ENCODE data around the gene ZNF76. TPM values are rescaled to one million over a fixed set of nuclear protein-coding genes. Genes with fewer than 3 reads are reported as not detected.

Gene ZNF76
- total and polyA plus RNA-seq, 4 donors = 10.6 to 18.4 (median 12.4) TPM

DNA sequence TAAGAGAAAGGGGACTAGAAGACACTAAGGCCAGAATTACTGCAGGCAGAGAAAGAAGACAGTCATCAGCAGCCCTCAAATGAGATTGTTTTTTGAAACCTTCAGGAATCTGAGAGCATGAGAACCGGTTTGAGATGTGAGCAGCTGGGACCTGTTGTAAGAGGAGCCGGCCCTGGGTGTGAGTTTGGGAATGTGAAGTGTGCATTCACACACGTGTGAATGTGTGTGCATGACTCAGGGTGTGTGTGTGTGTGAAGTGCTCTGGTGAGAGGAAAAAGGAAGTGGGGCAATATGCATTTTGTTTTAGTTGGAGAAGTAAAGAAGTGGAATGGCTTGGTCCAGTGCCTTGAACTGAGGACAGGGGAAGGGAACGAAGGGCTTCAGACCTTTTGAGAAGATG, 41.5 kb upstream of the ZNF76 start:
- Histone ChIP-seq H3K27me3 (ENCODE audit: control insufficient read depth in 4 of 4, insufficient read depth in 4 of 4, low read length in 3 of 4) (peaks cover 0 to 4% (median 0%) of the 10 kb centered on the region in 4 donors), H3K9ac (ENCODE audit: low read depth in 1 of 2, low read length in 2 of 2) (no peak overlapping the region), H3K27ac (ENCODE audit: low read depth in 1 of 2, low read length in 2 of 2) (no peak overlapping the region), H3K4me3 (ENCODE audit: low read depth in 1 of 3, low read length in 3 of 3) (no peak overlapping the region), H3K9me3 (ENCODE audit: control insufficient read depth in 4 of 4, low read length in 3 of 4) (no peaks in the 10 kb centered on the region), H3K36me3 (ENCODE audit: control insufficient read depth in 4 of 4, insufficient read depth in 3 of 4, low read depth in 1 of 4, low read length in 3 of 4) (no peaks in the 10 kb centered on the region), H3K4me1 (ENCODE audit: control insufficient read depth in 4 of 4, insufficient read depth in 4 of 4, low read length in 3 of 4) (peaks cover 9 to 16% (median 12%) of the 10 kb centered on the region in 4 donors)
- TF ChIP-seq HNF4G (IDR thresholded peaks at IDR 0.05) = no peak
- TF ChIP-seq GABPA (IDR thresholded peaks at IDR 0.05 in 1 of 2, conservative IDR thresholded peaks at IDR 0.05 in 1 of 2) = no peak
- TF ChIP-seq, protein P1, sequence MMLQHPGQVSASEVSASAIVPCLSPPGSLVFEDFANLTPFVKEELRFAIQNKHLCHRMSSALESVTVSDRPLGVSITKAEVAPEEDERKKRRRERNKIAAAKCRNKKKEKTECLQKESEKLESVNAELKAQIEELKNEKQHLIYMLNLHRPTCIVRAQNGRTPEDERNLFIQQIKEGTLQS (IDR thresholded peaks at IDR 0.05) = no peak
- TF ChIP-seq, protein P2, sequence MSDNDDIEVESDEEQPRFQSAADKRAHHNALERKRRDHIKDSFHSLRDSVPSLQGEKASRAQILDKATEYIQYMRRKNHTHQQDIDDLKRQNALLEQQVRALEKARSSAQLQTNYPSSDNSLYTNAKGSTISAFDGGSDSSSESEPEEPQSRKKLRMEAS (IDR thresholded peaks at IDR 0.05) = no peak
- TF ChIP-seq TAF1 (conservative IDR thresholded peaks at IDR 0.05) = no peak
- no peak for TF ChIP-seq JUND (IDR thresholded peaks at IDR 0.05)
- TF ChIP-seq RXRA (IDR thresholded peaks at IDR 0.05) = no peak
- TF ChIP-seq HNF4A (conservative IDR thresholded peaks at IDR 0.05) = no peak
- TF ChIP-seq, protein P3, sequence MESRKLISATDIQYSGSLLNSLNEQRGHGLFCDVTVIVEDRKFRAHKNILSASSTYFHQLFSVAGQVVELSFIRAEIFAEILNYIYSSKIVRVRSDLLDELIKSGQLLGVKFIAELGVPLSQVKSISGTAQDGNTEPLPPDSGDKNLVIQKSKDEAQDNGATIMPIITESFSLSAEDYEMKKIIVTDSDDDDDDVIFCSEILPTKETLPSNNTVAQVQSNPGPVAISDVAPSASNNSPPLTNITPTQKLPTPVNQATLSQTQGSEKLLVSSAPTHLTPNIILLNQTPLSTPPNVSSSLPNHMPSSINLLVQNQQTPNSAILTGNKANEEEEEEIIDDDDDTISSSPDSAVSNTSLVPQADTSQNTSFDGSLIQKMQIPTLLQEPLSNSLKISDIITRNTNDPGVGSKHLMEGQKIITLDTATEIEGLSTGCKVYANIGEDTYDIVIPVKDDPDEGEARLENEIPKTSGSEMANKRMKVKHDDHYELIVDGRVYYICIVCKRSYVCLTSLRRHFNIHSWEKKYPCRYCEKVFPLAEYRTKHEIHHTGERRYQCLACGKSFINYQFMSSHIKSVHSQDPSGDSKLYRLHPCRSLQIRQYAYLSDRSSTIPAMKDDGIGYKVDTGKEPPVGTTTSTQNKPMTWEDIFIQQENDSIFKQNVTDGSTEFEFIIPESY (IDR thresholded peaks at IDR 0.05) = no peak
- TF ChIP-seq, protein P4, sequence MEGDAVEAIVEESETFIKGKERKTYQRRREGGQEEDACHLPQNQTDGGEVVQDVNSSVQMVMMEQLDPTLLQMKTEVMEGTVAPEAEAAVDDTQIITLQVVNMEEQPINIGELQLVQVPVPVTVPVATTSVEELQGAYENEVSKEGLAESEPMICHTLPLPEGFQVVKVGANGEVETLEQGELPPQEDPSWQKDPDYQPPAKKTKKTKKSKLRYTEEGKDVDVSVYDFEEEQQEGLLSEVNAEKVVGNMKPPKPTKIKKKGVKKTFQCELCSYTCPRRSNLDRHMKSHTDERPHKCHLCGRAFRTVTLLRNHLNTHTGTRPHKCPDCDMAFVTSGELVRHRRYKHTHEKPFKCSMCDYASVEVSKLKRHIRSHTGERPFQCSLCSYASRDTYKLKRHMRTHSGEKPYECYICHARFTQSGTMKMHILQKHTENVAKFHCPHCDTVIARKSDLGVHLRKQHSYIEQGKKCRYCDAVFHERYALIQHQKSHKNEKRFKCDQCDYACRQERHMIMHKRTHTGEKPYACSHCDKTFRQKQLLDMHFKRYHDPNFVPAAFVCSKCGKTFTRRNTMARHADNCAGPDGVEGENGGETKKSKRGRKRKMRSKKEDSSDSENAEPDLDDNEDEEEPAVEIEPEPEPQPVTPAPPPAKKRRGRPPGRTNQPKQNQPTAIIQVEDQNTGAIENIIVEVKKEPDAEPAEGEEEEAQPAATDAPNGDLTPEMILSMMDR (IDR thresholded peaks at IDR 0.05; ENCODE audit: low read depth, low read length, missing input control) = no peak
- no peak for TF ChIP-seq FOXA1 (IDR thresholded peaks at IDR 0.05)
- TF ChIP-seq YY1 (IDR thresholded peaks at IDR 0.05) = no peak
- TF ChIP-seq SP1 (IDR thresholded peaks at IDR 0.05) = no peak
- no peak for TF ChIP-seq NR2F2 (IDR thresholded peaks at IDR 0.05)
- no peak for DNase-seq (ENCODE audit: low spot score)
- WGBS = 68% methylated on average over 4 of the region's 4 CpGs

DNA sequence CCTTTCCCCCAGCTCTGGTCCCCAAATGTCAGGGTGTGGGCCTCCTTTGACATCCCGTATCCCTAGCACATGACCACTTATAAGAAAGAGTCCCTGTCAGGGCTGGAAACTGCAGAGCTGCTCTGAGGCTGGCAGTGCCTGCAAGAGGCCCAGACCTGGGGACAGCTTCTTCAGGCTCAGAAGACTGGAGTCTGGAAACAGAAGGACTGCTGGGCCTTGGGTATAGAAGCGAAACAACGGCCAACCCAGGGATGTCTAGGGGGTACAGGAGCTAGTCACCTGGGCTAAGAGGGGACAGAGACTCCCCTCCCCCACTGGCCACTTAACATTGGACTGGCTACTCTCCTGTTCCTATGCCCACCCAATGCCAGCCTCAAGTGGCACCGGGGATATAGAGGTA, 41.1 kb upstream of the ZNF76 start:
- Histone ChIP-seq H3K4me1 (ENCODE audit: control insufficient read depth in 4 of 4, insufficient read depth in 4 of 4, low read length in 3 of 4) (peaks cover 6 to 11% (median 8%) of the 10 kb centered on the region in 4 donors), H3K4me3 (ENCODE audit: low read depth in 1 of 3, low read length in 3 of 3) (no peak overlapping the region), H3K9ac (ENCODE audit: low read depth in 1 of 2, low read length in 2 of 2) (no peak overlapping the region), H3K27me3 (ENCODE audit: control insufficient read depth in 4 of 4, insufficient read depth in 4 of 4, low read length in 3 of 4) (no peaks in the 10 kb centered on the region), H3K27ac (ENCODE audit: low read depth in 1 of 2, low read length in 2 of 2) (no peak overlapping the region), H3K9me3 (ENCODE audit: control insufficient read depth in 4 of 4, low read length in 3 of 4) (no peaks in the 10 kb centered on the region), H3K36me3 (ENCODE audit: control insufficient read depth in 4 of 4, insufficient read depth in 3 of 4, low read depth in 1 of 4, low read length in 3 of 4) (no peaks in the 10 kb centered on the region)
- 97% methylated on average over 4 of the region's 4 CpGs for WGBS
- TF ChIP-seq, protein P4 (IDR thresholded peaks at IDR 0.05; ENCODE audit: low read depth, low read length, missing input control) = no peak
- TF ChIP-seq YY1 (IDR thresholded peaks at IDR 0.05) = no peak
- no peak for DNase-seq (ENCODE audit: low spot score)

Measured in liver (tissue), 9 donors.